HG02973 (cell line): ENCODE data around the gene DCAF17.
"Not testable (repeated sequence)": the region's sequence is repeated elsewhere in the genome, so short reads cannot be mapped to it uniquely, and the experiment has no call there.

Experiments used
- ATAC-seq: cut with Tn5 transposase; IDR thresholded peaks from one replicate; pipeline ENCODE4 v1.9.1; 2021; ENCODE audit warnings: moderate library complexity; ENCODE audit not compliant: unreplicated experiment

Gene DCAF17

DNA sequence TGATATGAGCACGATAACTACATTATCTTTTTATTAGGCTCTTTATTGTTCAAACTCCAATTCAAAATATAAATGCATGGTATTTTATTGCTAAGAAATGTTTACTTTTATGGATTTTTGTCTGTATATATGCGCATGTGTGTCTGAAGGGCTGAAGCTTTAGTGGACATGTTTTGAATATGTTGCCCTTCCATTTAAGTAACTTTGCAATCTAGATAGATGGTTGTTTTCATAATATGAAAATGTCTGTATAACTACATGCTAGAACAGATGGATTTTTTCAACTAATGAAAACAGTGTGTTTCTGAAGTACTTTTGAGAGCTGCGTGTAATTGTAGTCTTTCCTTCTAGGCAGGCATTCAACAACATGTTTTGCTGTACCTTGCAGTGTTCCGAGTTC is 18.7 kb downstream of the DCAF17 start:
- no peak for ATAC-seq

DNA sequence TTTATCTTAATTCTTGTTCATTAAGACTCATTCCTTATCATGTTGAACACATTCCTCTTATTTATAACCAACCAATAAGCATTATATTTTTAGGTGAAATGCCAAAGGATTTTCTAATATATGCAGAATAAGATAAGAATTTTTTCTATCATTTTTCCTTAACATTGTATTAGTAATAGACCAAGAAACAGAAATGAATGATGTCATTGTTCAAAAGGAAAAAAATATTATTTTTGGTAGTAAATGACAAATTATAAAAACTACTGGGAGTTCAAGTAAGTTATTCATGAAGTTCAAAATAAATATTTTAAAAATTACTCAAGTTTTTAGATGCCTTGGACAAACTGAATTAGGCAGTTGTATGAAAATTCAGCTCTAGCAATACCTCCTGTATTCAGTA is 25.5 kb downstream of the DCAF17 start:
- ATAC-seq = no peak

DNA sequence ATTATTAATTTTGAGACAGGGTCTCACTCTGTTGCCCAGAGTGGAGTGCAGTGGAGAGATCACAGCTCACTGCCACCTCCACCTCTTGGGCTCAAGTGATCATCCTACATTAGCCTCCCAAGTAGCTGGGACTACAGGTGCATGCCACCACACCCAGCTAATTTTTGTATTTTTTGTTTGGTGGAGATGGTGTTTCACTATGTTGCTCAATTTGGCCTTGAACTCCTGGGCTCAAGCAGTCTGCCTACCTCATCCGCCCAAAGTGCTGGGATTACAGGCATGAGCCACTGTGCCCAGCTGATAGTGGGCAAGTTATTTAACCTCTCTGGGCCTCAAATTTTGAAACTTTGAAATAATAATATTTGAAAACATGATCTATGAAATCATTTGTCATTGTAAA is 26.5 kb downstream of the DCAF17 start:
- no peak for ATAC-seq

DNA sequence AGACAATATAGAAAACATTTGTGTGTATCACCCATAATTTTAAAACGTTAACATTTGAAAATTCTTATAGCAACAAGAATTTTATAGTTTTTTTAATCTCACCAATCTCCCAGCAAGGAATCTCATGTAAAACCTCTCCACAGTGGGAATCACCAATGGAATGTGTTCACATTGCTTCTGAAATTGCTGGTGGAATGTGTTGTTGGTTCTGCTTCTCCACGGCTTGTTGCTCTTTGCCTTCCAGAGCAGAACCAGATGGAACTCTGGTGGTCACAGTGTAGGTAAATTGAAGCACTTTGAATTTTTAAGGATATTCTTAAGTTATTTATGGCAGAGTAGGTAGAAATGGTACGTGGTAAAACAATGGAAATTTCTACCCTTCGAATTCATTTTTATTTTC is 35.1 kb downstream of the DCAF17 start:
- no peak for ATAC-seq

DNA sequence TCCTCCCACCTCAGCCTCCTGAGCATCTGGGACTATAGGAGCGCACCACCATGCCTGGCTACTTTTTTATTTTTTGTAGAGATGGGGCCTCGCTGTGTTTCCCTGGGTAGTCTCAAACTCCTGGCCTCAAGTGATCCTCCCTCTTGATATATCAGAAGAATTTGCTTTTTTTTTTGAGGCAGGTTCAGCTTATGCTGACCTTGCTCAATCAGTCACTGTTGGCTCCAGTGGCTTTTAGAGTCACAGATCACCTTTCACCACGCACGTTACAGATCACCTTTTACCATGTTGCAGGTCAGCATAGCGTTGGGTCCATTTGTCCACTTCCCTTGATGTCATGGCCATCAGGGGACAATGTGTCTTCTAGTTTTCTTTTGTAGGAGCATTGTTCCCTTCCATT is 36.1 kb downstream of the DCAF17 start:
- no peak for ATAC-seq

DNA sequence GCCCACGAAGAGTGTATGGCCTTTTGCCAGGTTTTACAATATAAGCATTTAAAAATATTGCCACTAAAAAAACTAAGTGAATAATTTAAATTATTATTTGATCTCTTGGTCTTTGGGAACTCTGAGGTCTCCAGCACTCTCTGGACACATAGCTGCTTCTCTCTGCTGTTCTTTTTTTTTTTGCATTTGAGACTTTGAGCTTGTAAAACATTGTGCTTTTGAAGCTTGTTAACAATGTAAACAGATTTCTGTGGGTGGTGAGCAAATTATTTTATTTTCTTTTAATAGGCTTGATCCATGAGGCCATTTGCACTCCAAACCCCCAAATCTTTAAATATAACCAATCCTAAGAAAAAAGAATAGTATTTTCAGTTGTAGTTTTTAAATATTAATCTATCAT is 42.0 kb downstream of the DCAF17 start:
- no peak for ATAC-seq

DNA sequence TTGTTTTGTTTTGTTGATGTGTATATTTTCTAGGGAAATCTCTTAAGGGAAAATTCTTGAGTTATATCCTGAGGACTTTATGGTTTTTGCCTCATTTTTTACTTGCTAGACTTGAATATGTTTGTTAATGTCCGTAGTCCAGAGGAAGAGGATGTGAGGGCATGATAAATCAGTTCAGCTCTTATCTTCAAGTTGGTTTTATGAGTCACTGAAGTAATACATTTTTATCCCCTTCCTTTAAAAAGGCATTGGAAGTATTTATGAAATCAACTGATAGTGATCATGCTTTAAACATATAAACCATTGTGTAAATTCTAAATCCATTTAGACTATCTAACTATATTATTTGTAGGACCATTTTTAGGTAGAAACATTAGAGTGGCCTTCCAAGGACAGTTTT is 44.3 kb downstream of the DCAF17 start:
- no peak for ATAC-seq

DNA sequence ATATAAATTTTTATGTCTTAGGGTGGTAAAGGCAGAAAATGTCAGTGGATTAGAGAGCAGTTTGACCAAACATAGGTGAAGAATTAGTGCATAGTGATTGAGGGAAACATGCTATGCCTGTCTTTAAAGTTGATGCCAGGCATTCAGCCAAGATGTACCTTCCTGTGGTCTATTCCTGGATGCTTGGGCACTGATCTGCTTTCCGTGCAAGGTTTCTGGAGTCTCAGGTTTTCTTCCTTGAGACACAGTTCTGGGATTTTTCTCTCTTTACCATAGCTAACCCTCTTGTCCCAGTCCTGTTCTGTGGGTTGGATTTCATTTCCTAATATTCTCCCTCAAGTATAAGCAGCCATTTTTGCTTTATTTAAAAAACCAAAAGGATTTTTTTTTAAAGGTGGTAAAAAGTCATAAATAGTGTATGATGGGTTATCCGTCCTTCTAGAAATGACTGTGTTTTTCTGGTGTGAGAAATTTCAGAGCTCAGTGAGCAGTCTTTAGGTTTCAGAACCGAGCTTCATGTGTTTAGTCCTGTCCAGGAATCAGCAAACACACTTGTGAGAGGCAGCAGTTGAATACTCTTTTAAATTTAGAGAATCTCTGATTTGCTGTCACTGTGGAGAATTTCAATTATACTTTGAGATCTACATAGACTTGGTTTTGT is 45.3 kb downstream of the DCAF17 start:
- ATAC-seq = peak; percentile 68

DNA sequence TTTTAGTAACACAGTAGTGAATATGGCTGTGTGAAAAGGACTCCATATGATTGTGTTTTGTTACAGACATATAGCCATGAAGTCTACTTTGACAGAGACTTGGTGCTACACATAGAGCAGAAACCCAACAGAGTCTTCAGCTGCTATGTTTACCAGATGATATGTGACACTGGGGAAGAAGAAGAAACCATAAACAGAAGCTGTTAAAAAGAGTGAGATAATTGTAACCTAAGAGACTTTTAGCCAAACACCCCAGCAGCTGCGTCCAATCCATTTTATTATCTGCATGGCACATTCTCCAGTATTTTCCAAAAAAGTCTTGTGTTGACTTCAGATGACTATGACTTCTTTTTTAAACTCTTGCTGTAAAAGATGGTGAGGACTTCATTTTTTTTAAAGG is 46.9 kb downstream of the DCAF17 start:
- no peak for ATAC-seq

DNA sequence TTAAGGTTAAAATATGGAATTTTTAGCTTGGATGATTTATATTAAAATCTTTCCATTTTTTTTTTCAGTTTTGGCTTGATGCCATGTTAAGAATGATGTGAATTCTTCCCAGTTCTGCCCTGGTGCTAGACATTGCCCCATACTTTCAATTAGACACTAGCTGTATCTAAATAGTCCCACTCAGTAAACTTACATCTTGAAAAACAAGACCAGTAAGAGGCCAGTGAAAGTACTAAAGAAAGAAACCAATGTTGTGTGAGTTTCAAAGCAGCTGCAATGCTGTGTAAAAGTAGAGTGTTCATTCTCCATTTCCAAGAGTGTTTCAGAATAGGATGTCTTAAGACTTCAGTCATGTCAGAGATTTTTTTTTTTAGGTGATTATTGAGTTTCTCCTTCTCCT is 48.3 kb downstream of the DCAF17 start:
- no peak for ATAC-seq

DNA sequence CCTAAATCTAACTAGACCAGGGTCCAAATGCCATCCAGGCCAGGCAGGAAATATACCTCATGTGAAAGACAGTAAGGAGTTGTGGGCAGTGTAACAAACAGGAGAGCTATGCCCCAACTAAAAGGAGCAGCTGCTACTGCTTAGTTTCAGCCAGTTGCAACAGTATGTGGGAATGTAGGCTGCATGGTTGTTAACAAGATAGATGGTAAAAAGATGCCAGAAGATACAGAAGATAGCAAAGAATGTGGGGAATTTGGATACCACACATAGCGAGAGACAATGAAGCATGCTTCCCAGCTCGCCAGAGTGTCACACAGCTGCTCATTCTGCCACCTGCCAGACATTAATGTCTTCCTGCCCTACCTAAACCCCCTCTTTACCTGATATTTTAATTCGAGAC is 48.9 kb downstream of the DCAF17 start:
- ATAC-seq = no peak

DNA sequence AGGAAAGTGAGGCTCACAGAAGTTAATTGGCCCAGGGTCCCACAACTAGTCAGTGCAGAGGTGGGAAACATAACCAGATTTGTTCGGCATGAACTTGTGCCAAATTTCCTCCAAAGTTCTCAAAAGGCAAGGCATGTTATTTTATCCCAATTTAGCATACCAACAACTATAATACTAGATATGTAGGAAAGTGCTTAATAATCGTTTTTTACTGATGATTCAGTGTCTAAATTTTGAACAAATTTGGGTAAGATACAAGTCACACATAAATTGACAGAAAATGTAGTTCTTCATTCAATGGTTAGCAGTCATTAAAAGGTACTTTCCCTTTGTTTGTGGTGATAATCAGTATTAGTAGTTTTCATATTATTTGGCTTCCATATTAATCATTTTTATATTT is 49.8 kb downstream of the DCAF17 start:
- ATAC-seq = no peak

DNA sequence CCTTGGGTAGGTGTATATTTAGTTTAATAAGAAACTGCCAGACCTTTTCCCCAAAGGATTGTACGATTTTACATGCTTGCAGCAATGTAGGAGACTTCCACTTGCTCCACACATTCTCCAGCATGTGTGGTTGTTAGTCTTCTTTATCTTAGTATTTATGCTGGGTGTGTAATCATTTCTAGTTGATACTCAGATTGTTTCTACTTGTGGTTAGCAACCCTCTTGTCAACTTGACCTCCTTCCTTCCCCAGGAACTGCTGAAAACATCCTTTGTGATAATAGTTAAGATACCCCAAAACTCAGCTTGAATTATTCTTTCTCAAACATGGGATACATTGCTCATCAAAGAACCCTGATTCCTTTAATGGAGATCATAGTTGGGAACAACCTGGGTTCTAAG is 51.1 kb downstream of the DCAF17 start:
- no peak for ATAC-seq

DNA sequence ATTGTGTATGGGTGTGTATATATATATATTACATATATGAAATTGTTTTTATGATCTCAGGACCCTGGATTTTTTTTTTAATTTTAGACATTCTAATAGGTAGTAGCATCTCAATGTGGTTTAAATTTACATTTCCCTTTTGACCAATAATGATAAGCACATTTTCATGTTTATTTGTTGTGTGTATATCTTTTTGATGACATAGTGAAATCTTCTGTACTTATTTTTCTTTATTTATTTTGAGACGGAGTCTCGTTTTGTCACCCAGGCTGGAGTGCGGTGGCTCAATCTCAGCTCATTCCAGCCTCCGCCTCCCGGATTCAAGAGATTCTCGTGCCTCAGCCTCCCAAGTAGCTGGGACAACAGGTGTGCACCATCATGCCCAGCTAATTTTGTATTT is 53.2 kb downstream of the DCAF17 start:
- no peak for ATAC-seq

DNA sequence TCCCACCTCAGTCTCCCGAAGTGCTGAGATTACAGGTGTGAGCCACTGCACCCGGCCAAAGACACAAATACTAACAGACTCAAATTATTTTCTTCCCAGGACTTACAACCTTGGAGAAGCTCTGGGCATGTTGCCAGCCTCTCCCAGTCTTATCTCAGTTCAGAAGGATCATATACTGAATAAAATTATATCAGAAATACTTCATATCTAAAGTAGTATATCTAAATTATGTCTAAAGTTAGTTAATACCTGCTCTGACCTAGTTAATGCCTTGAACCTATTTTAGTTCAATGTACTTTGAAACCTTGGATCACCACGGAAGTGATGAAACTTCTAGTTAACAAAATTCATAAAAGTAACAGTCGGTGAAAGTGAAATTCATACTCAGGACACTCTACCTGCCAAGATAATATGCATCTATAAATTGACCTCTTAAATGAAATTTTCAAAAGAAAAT is 53.8 kb downstream of the DCAF17 start:
- ATAC-seq = no peak

DNA sequence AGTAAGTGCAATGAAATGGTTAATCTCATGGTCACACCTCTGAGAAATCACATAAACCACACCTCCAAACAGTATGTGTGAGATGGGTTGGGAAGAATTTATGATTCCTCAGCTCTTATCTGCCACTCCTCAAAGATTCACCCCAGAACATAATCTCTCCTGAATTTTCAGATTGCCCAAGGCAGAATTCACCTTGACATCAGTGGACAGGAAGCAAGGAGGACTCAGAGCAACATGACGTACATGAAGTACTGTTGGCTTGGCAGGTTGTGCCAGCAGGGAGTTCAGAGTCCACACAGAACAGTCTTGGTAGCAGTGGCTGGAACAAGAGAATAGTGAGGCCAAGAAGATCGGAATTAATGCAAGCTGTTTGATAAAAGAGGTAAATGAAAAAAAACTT is 56.6 kb downstream of the DCAF17 start:
- ATAC-seq = no peak

DNA sequence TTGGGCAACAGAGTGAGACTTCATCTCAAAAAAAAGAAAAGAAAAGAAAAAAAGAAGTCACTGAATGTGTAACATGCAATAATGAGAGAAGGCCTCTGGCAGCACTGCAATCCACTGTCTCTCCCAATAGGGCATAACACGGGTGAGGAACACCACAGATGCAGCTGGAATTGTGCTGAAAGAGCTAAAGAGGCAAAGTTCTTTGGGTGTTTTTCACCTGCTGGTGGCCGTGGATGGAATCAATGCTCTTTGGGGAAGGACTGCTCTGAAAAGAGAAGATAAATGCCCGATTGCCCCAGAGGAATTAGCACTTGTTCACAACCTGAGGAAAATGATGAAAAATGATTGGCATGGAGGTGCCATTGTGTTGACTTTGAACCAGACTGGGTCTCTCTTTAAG is 57.3 kb downstream of the DCAF17 start:
- no peak for ATAC-seq

DNA sequence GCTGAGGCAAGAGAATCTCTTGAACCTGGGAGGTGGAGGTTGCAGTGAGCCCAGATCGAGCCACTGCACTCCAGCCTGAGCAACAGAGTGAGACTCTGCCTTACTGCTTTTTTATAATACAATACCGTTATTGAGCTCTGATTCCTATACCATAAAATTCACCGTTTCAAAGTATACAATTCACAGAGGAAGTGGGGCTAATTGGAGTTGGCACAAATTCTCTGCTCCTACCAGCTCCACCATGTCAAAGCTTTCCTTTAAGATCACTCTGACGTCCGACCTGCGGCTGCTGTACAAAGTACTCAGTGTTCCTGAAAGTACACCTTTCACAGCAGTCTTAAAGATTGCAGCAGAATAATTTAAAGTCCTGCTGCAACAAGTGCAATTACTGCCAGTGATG is 58.6 kb downstream of the DCAF17 start:
- ATAC-seq = no peak

DNA sequence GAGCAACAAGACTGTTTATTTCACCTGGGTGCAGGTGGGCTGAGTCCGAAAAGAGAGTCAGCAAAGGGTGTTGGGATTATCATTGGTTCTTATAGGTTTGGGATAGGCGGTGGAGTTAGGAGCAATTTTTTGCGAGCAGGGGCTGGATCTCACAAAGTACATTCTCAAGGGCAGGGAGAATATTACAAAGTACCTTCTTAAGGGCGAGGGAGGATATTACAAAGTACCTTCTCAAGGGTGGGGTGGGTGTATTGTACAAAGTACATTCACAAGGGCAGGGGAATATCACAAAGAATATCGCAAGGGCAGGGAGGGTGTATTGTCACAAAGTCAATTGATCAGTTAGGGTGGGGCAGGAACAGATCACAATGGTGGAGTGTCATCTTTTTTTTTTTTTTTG is 63.6 kb downstream of the DCAF17 start:
- not testable (repeated sequence) for ATAC-seq

DNA sequence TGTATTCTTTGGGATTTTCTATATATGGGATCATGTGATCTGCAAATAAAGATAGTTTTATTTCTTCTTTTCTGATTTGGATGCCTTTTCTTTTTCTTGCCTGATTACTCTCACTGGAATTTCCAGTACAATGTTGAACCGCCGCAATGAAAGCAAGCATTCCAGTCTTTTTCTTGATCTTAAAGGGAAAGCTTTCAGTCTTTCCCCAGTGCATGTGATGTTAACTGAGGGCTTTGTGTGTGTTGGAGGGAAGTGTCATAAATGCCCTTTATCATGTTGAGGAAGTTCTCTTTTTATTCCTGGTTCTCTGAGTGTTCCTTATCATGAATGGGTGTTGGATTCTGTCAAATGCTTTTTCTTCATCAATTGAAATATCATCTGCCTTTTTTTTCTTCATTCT is 71.3 kb downstream of the DCAF17 start:
- no peak for ATAC-seq

DNA sequence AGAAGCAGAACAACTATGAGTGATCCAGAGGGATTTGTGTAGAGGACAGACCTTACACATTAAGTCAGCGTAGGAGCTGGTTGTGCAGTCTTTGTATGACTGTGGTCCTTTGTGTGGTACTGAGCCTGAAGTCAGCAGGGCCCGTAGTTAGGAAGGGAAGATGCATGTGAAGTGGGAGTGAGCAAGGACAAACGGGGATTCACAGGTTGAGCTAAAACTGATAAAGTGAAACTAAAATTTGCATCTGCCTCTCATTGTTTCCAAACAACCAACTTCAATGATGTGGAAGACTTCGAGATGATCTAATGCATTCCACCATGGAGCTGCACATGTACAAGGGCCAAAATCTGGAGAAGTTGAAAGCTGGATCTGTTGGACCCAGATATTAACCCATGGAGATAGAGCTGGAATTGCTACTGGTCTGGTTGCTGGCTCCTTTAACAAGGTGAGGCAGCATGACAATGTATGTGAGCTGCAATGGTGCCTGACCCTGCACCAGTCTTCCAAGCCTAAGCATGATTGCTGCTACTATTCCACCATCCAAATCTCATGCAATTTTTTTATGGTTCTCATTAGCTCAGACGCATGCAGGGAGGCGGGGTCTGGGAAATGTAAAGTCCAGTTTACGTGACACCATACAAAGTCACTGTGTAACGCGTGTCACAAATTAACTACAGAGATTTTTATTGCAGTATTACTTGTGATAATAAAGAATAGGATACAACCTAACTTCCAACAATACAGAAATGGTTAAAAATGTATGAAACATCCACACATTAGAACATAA is 76.1 kb downstream of the DCAF17 start:
- ATAC-seq = peak; percentile 76

DNA sequence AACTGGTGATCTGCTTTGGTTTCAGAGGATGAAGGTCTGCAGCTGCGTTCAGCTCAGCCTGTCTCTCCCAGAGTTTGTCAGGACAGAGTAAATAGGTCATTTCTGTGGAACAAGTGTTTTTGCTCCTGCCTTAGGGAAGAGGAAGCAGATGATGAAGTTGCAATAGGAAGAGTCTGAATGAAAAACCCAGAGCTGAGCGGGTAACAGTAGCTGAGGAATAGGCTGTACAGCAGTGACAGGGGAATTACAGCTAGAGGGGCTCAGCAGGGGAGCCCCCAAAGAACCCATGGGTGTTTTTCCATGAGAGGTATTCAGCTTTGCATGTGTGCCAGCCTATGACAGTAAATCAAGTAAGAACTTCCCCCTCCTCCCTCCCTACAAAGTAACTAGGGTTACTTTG is 78.0 kb downstream of the DCAF17 start:
- no peak for ATAC-seq
